ENCODE measurements around the gene DLX4. TPM values are rescaled to one million over a fixed set of nuclear protein-coding genes. Genes with fewer than 3 reads are reported as not detected.

DLX4 gene
- total RNA-seq, 1 experiment from 2014 or later = 11.2 TPM

GRCh38 chr17:49970498-49970897 is 1.5 kb downstream of the DLX4 start:
- no peak overlapping the region for H3K27ac ChIP-seq (ENCODE audit: low read length)
- TF ChIP-seq REST (IDR thresholded peaks at IDR 0.05; ENCODE audit: insufficient read depth in 1 of 2, low read depth in 2 of 2, low read length in 1 of 2) (no peak), CTCF (IDR thresholded peaks at IDR 0.05) (no peak), SIN3A (IDR thresholded peaks at IDR 0.05; ENCODE audit: borderline replicate concordance, insufficient read depth, low read depth, low read length) (no peak), POLR2AphosphoS5 (IDR thresholded peaks at IDR 0.05; ENCODE audit: low read depth, low read length) (no peak), TCF7L2 (IDR thresholded peaks at IDR 0.05; ENCODE audit: low read depth, low read length) (no peak)
- H3K36me3 ChIP-seq (ENCODE audit: control insufficient read depth, insufficient read depth, low read length) = no peaks in the 10 kb centered on the region
- ATAC-seq (no peak), DNase-seq (ENCODE audit: low read depth, low spot score) (no peak)
- peaks cover 15% of the 10 kb centered on the region for H3K27me3 ChIP-seq (ENCODE audit: control insufficient read depth, insufficient read depth, low read length)
- no TSS peak for BruUV-seq (replicated peaks)
- CTCF ChIA-PET = interaction anchor here (0.9 to 1.3 kb wide), 3 partner anchors 23 to 124 kb away, joined by 3 to 5 read pairs (median 4); no protein-coding TSS in a partner anchor
- no peaks in the 10 kb centered on the region for H3K9me3 ChIP-seq (ENCODE audit: control insufficient read depth, insufficient read depth, low read depth, low read length)
- peaks cover 20% of the 10 kb centered on the region for H3K4me1 ChIP-seq (ENCODE audit: control insufficient read depth, insufficient read depth, low read length)
- POLR2A ChIA-PET = no interaction called here
- in situ Hi-C loops (cut with HindIII; ENCODE audit: low pct_unique_long_range_greater_than_20kb, low sequenced_read_pairs) = no loop called here
- H3K4me3 ChIP-seq (ENCODE audit: low read depth in 2 of 2, low read length in 2 of 2) = no peak overlapping the region
- intact Hi-C loops (cut with micrococcal nuclease; ENCODE audit: unreplicated experiment) = no loop called here

GRCh38 chr17:49971199-49971847 is 2.3 kb downstream of the DLX4 start:
- peaks cover 25% of the 10 kb centered on the region for H3K4me1 ChIP-seq (ENCODE audit: control insufficient read depth, insufficient read depth, low read length)
- ATAC-seq (no peak), DNase-seq (ENCODE audit: low read depth, low spot score) (no peak)
- H3K27ac ChIP-seq (ENCODE audit: low read length) = no peak overlapping the region
- TF ChIP-seq REST (IDR thresholded peaks at IDR 0.05; ENCODE audit: insufficient read depth in 1 of 2, low read depth in 2 of 2, low read length in 1 of 2) (no peak), SIN3A (IDR thresholded peaks at IDR 0.05; ENCODE audit: borderline replicate concordance, insufficient read depth, low read depth, low read length) (no peak), TCF7L2 (IDR thresholded peaks at IDR 0.05; ENCODE audit: low read depth, low read length) (no peak), POLR2AphosphoS5 (IDR thresholded peaks at IDR 0.05; ENCODE audit: low read depth, low read length) (no peak), CTCF (IDR thresholded peaks at IDR 0.05) (no peak)
- H3K27me3 ChIP-seq (ENCODE audit: control insufficient read depth, insufficient read depth, low read length) = peaks cover 15% of the 10 kb centered on the region
- in situ Hi-C loops (cut with HindIII; ENCODE audit: low pct_unique_long_range_greater_than_20kb, low sequenced_read_pairs) (no loop called here), intact Hi-C loops (cut with micrococcal nuclease; ENCODE audit: unreplicated experiment) (no loop called here)
- H3K36me3 ChIP-seq (ENCODE audit: control insufficient read depth, insufficient read depth, low read length) = no peaks in the 10 kb centered on the region
- no peaks in the 10 kb centered on the region for H3K9me3 ChIP-seq (ENCODE audit: control insufficient read depth, insufficient read depth, low read depth, low read length)
- POLR2A ChIA-PET = no interaction called here
- H3K4me3 ChIP-seq (ENCODE audit: low read depth in 2 of 2, low read length in 2 of 2) = no peak overlapping the region
- CTCF ChIA-PET = interaction anchor here (0.9 to 1.2 kb wide), 2 partner anchors 22 to 24 kb away, joined by 4 to 5 read pairs; no protein-coding TSS in a partner anchor
- no TSS peak for BruUV-seq (replicated peaks)

Data from Panc1 (cell line).